Right lobe of liver (tissue), 6 donors: ENCODE data around the gene NBAS. TPM values are rescaled to one million over a fixed set of nuclear protein-coding genes. Genes with fewer than 3 reads are reported as not detected.

ENCODE experiments used
- ATAC-seq, 4 donors: fragments of 200-7000 bp; cut with Tn5 transposase; one replicate each; pipeline ENCODE4 v1.9.1; 2020; ENCODE audit warnings: mild to moderate bottlenecking in 4 of 4, moderate library complexity in 4 of 4
- DNase-seq, 3 donors: peaks; one replicate each; pipeline ENCODE4 v3.0.0-alpha.2; 2020
- H3K27ac ChIP-seq, 3 donors: fragments of 200-600 bp; one replicate each; pipeline ENCODE4 v1.8.0; 2022
- H3K27me3 ChIP-seq, 2 donors: fragments of 200-600 bp; one replicate each; pipeline ENCODE4 v1.8.0; 2022
- H3K36me3 ChIP-seq, 4 donors: fragments of 200-600 bp; sonication (generic) in 1 of 4; one replicate each; pipeline versions ENCODE4 v1.5.1 to v1.8.0; 2017 to 2022; ENCODE audit warnings: control low read depth in 1 of 4
- H3K4me1 ChIP-seq, 4 donors: fragments of 200-600 bp; sonication (generic) in 1 of 4; one replicate each; pipeline versions ENCODE4 v1.5.1 to v1.8.0; 2017 to 2022; ENCODE audit warnings: control low read depth in 1 of 4
- H3K4me3 ChIP-seq, 3 donors: fragments of 200-600 bp; one replicate each; pipeline ENCODE4 v1.8.0; 2022
- H3K9me3 ChIP-seq, 4 donors: fragments of 200-600 bp; sonication (generic) in 1 of 4; one replicate each; pipeline versions ENCODE4 v1.5.1 to v1.8.0; 2017 to 2022; ENCODE audit warnings: control low read depth in 1 of 4
- POLR2A ChIP-seq: fragments of 450-650 bp; IDR thresholded peaks from one replicate; pipeline ENCODE4 v1.6.1; 2017; ENCODE audit warnings: antibody characterized with exemption, mild to moderate bottlenecking
- WGBS: methylation state at CpG from one replicate; pipeline ENCODE4 v1.1.6; 2018; ENCODE audit warnings: low coverage, low lambda C conversion rate; ENCODE audit not compliant: insufficient coverage; ENCODE audit errors: missing lambda C conversion rate; 5-methylcytosine and 5-hydroxymethylcytosine counted together
- intact Hi-C, 2 donors: fragments of 100-400 bp; cut with DNase I; formaldehyde crosslinking; loops; one replicate each; pipeline versions ENCODE4 v1.11.2 to v1.14.1; 2022
- total RNA-seq, 6 experiments: library from RNA; depleted of rRNA in 2 of 6; stranded (reverse); fragments of >200 nt in 2 of 6; fragmentation: NEBNext Ultra II Directional in 3 of 6; extraction: Animal tissue kit (Norgen Biotek cat#: 25700) in 3 of 6; gene quantifications; one replicate each; pipeline versions ENCODE4 v1.1.0 to v1.2.4, GENCODE V29; 2016 to 2023
- TF ChIP-seq, protein P1 (sequence below), 4 donors: fragments of 200-600 bp in 3 of 4; fragments of 450-650 bp in 1 of 4; IDR thresholded peaks; one replicate each; pipeline versions ENCODE4 v1.5.1 to v1.8.0; 2016 to 2022; ENCODE audit warnings: antibody characterized with exemption in 4 of 4, mild to moderate bottlenecking in 2 of 4
- donor health status: DM: no; HTN: yes; CAD: no.
- donor health status: DM: no; HTN: no; CAD: no.
- donor health status: DM: no; HTN: no; CAD: no.
- donor health status: DM: no; HTN: yes; CAD: no.
- donor health status: DM: no; HTN: yes; CAD: no.

The NBAS gene
- total RNA-seq, 6 experiments from 2014 or later: 16.1 to 21.8 (median 18.5) TPM

DNA sequence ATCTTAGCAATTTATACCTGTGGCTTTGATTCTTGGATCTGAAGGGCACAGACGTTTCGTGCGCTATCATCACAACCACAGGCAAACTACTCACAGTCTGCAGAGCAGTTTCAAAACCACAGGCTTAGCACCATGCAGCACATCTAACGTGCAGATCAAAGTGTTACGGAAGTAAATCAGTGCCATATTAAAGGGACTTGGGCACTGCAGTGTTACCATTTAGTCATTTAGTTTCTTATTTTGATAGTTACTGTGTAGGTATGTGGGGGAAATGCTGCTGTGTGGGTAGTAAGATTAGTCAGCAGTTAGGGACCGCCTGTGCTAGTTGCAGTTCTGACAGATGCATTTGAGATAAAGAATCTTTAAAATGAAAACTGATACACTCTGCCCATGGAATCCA lies 384.0 kb downstream of the NBAS start:
- H3K27me3 ChIP-seq: no peaks in the 10 kb centered on the region
- WGBS: 72% methylated on average over 6 of the region's 6 CpGs
- no peaks in the 10 kb centered on the region for H3K9me3 ChIP-seq
- DNase-seq: no peak
- H3K4me1 ChIP-seq: peaks cover 0 to 3% (median 0%) of the 10 kb centered on the region in 4 donors
- no peak for TF ChIP-seq POLR2A
- TF ChIP-seq, protein P1, sequence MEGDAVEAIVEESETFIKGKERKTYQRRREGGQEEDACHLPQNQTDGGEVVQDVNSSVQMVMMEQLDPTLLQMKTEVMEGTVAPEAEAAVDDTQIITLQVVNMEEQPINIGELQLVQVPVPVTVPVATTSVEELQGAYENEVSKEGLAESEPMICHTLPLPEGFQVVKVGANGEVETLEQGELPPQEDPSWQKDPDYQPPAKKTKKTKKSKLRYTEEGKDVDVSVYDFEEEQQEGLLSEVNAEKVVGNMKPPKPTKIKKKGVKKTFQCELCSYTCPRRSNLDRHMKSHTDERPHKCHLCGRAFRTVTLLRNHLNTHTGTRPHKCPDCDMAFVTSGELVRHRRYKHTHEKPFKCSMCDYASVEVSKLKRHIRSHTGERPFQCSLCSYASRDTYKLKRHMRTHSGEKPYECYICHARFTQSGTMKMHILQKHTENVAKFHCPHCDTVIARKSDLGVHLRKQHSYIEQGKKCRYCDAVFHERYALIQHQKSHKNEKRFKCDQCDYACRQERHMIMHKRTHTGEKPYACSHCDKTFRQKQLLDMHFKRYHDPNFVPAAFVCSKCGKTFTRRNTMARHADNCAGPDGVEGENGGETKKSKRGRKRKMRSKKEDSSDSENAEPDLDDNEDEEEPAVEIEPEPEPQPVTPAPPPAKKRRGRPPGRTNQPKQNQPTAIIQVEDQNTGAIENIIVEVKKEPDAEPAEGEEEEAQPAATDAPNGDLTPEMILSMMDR (IDR thresholded peaks at IDR 0.05): no peak
- H3K36me3 ChIP-seq: peaks cover 0 to 11% (median 0%) of the 10 kb centered on the region in 4 donors
- intact Hi-C loops: no loop called here
- ATAC-seq: no peak
- H3K27ac ChIP-seq: no peak overlapping the region
- no peak overlapping the region for H3K4me3 ChIP-seq

- Histone ChIP-seq H3K27me3 (no peaks in the 10 kb centered on the region), H3K36me3 (peaks cover 0 to 11% (median 0%) of the 10 kb centered on the region in 4 donors), H3K4me3 (no peak overlapping the region), H3K4me1 (peaks cover 0 to 3% (median 0%) of the 10 kb centered on the region in 4 donors), H3K9me3 (no peaks in the 10 kb centered on the region), H3K27ac (no peak overlapping the region)
- TF ChIP-seq POLR2A: no peak
- TF ChIP-seq, protein P1 (IDR thresholded peaks at IDR 0.05): no peak
- intact Hi-C loops: no loop called here
- ATAC-seq: no peak
- 88% methylated on average over 1 of the region's 1 CpG for WGBS
- DNase-seq: no peak
These were observed 384.5 kb downstream of the NBAS start for GRCh38 chr2:15176604-15177003.

GRCh38 chr2:15174567-15174966 lies 386.6 kb downstream of the NBAS start:
- Histone ChIP-seq H3K4me1 (peaks cover 0 to 3% (median 0%) of the 10 kb centered on the region in 4 donors), H3K4me3 (no peak overlapping the region), H3K36me3 (peaks cover 0 to 11% (median 0%) of the 10 kb centered on the region in 4 donors), H3K27me3 (no peaks in the 10 kb centered on the region), H3K9me3 (no peaks in the 10 kb centered on the region), H3K27ac (no peak overlapping the region)
- intact Hi-C loops: no loop called here
- ATAC-seq (no peak), DNase-seq (no peak)
- WGBS: 100% methylated on average over 2 of the region's 2 CpGs
- TF ChIP-seq, protein P1 (IDR thresholded peaks at IDR 0.05): no peak
- no peak for TF ChIP-seq POLR2A

DNA sequence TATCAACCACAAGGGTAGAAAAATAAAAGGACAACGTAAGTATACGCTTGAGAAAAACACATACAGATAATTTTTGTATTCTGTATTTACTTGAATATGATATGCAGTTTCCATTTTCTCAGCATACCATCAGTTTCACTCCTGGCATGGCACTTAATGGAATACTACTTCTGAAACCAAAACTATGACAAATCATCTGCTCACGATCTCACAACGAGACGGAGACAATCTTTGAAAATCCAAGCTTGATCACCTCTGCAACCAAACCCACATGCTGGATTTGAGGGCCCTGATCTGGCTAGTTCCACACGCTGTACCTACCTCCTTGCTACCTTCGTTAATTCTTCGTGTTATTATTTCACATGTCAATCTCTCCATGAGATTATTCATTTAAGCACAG lies 387.6 kb downstream of the NBAS start:
- Histone ChIP-seq H3K36me3 (peaks cover 0 to 6% (median under 1%) of the 10 kb centered on the region in 4 donors), H3K4me1 (peaks cover 0 to 3% (median 0%) of the 10 kb centered on the region in 4 donors), H3K9me3 (no peaks in the 10 kb centered on the region), H3K27ac (no peak overlapping the region), H3K27me3 (no peaks in the 10 kb centered on the region), H3K4me3 (no peak overlapping the region)
- 93% methylated on average over 8 of the region's 8 CpGs for WGBS
- intact Hi-C loops: no loop called here
- DNase-seq (no peak), ATAC-seq (no peak)
- TF ChIP-seq, protein P1 (IDR thresholded peaks at IDR 0.05): no peak
- no peak for TF ChIP-seq POLR2A

DNA sequence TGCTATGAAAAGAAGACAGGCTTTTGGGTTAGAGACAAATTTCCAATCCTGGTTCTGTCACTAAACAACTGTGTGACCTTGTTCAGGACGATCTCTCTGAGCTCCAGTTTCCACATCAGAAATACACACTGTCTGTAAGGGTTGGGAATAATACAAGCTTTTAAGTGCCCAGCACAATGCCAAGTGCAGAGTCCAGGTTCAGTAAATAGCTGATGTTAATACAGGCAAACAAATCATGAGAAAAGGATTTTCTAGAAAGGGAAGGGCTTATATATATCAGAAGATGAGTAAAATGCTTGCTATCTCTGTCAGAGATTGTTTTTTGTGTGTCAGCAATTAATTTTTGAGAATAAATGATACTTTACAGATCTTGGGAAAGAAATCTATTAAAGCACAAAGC lies 388.3 kb downstream of the NBAS start:
- WGBS: 31% methylated on average over 1 of the region's 1 CpG
- intact Hi-C loops: no loop called here
- peak in 1 of 3 donors; percentile 55 for DNase-seq
- peaks cover 0 to 4% (median 1%) of the 10 kb centered on the region in 4 donors for H3K36me3 ChIP-seq
- peaks cover 0 to 3% (median 0%) of the 10 kb centered on the region in 4 donors for H3K4me1 ChIP-seq
- no peaks in the 10 kb centered on the region for H3K9me3 ChIP-seq
- H3K4me3 ChIP-seq: no peak overlapping the region
- peak overlapping the region in 1 of 3 donors; percentile 29 for H3K27ac ChIP-seq
- H3K27me3 ChIP-seq: no peaks in the 10 kb centered on the region
- TF ChIP-seq POLR2A: no peak
- TF ChIP-seq, protein P1 (IDR thresholded peaks at IDR 0.05): no peak
- peak; percentile 49 to 96 (median 80) for ATAC-seq
